Stimulated activated naive CD8-positive, alpha-beta T cell treated with anti-CD3 and anti-CD28 coated beads, Interleukin-15, Interleukin-2, amounts not matched to agents 100 ng/mL and 50 ng/mL, for 24 hours (primary cell): ENCODE measurements around the gene PDK1.

Source experiments
- H3K27ac Mint-ChIP-seq: one replicate; pipeline ENCODE4 v1.8.0; 2021; ENCODE audit warnings: mild to moderate bottlenecking, mixed read lengths
- H3K27me3 Mint-ChIP-seq: one replicate; pipeline ENCODE4 v1.8.0; 2021; ENCODE audit warnings: mixed read lengths
- H3K36me3 Mint-ChIP-seq: one replicate; pipeline ENCODE4 v1.8.0; 2021; ENCODE audit warnings: low read depth, mixed read lengths
- H3K4me1 Mint-ChIP-seq: one replicate; pipeline ENCODE4 v1.8.0; 2021; ENCODE audit warnings: low read depth, mixed read lengths
- H3K4me3 Mint-ChIP-seq: one replicate; pipeline ENCODE4 v1.8.0; 2021; ENCODE audit warnings: mild to moderate bottlenecking, mixed read lengths
- H3K9me3 Mint-ChIP-seq: one replicate; pipeline ENCODE4 v1.8.0; 2021; ENCODE audit warnings: mixed read lengths

Gene PDK1

GRCh38 chr2:172629586-172629985 is 73.7 kb downstream of the PDK1 start:
- no peaks in the 10 kb centered on the region for H3K27me3 Mint-ChIP-seq
- H3K27ac Mint-ChIP-seq: no peak overlapping the region
- no peaks in the 10 kb centered on the region for H3K9me3 Mint-ChIP-seq
- peaks cover 37% of the 10 kb centered on the region for H3K36me3 Mint-ChIP-seq
- no peaks in the 10 kb centered on the region for H3K4me1 Mint-ChIP-seq
- no peak overlapping the region for H3K4me3 Mint-ChIP-seq

DNA sequence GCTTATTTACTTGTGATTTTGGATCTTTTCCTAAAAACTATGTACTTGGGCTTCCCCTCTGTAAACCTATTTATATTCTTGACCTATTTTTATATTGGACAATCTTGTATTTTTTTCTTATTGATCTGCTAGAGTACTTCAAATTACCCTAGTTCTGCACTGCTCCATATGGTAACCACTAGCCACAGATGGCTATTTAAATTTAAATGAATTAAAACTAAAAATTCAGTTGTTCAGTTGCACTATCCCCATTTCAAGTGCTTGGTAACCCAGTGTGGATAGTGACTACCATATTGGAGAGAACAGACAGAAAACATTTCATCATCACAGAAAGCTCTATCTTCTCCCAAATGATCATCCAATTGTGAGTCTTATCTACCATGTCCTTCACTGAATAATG is 74.3 kb downstream of the PDK1 start:
- no peak overlapping the region for H3K4me3 Mint-ChIP-seq
- H3K36me3 Mint-ChIP-seq: peaks cover 36% of the 10 kb centered on the region
- no peaks in the 10 kb centered on the region for H3K9me3 Mint-ChIP-seq
- H3K4me1 Mint-ChIP-seq: no peaks in the 10 kb centered on the region
- H3K27ac Mint-ChIP-seq: no peak overlapping the region
- H3K27me3 Mint-ChIP-seq: no peaks in the 10 kb centered on the region

- H3K4me1 Mint-ChIP-seq: peaks cover 2% of the 10 kb centered on the region
- no peak overlapping the region for H3K4me3 Mint-ChIP-seq
- H3K36me3 Mint-ChIP-seq: peaks cover 11% of the 10 kb centered on the region
- H3K9me3 Mint-ChIP-seq: no peaks in the 10 kb centered on the region
- H3K27ac Mint-ChIP-seq: no peak overlapping the region
- no peaks in the 10 kb centered on the region for H3K27me3 Mint-ChIP-seq
Observed at GRCh38 chr2:172634477-172634876, 78.6 kb downstream of the PDK1 start.

- no peaks in the 10 kb centered on the region for H3K27me3 Mint-ChIP-seq
- peaks cover 12% of the 10 kb centered on the region for H3K4me1 Mint-ChIP-seq
- H3K9me3 Mint-ChIP-seq: no peaks in the 10 kb centered on the region
- H3K4me3 Mint-ChIP-seq: no peak overlapping the region
- peaks cover under 1% of the 10 kb centered on the region for H3K36me3 Mint-ChIP-seq
- H3K27ac Mint-ChIP-seq: no peak overlapping the region
Observed at GRCh38 chr2:172635548-172635947, 79.7 kb downstream of the PDK1 start.

DNA sequence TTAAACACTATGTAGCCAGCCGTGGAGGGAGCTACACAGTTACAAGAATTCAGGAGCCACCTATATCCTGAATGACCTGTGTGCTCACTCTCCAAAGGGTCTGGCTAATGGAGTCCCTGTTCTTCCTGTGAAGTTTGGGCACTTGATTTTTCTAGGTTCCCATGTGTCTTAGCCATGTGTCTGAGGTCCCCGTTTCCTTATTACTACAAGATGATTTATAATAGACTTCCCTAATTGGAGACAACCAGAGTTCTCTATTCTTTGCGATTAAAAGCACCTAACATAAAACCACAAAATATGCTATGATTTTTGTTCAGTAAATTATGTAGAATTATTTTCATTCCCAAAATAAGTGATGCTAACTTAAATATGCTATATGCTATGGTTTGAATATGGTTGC is 83.4 kb downstream of the PDK1 start:
- no peak overlapping the region for H3K27ac Mint-ChIP-seq
- no peak overlapping the region for H3K4me3 Mint-ChIP-seq
- H3K4me1 Mint-ChIP-seq: peaks cover 30% of the 10 kb centered on the region
- no peaks in the 10 kb centered on the region for H3K36me3 Mint-ChIP-seq
- H3K9me3 Mint-ChIP-seq: peaks cover 4% of the 10 kb centered on the region
- H3K27me3 Mint-ChIP-seq: no peaks in the 10 kb centered on the region

DNA sequence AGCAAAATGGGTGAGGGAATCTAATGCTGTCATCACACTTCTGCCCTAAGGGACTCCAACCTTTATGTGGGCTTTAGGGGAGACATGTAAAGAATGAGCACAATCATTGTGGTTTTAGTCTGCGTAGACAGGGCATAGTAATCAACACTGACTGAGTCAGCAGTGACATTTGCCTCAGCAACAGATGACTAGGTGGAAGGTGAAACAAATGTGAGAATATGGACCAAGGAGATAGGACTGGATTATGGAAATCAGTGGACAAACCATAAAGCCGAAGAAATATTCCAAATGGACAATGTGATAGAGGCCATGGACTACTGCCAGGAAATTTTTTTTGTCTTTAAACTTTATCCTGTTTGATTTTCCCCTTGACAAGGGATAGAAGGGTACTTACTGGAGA is 83.9 kb downstream of the PDK1 start:
- peak overlapping the region; percentile 1 for H3K27ac Mint-ChIP-seq
- H3K36me3 Mint-ChIP-seq: no peaks in the 10 kb centered on the region
- peaks cover 4% of the 10 kb centered on the region for H3K9me3 Mint-ChIP-seq
- H3K27me3 Mint-ChIP-seq: no peaks in the 10 kb centered on the region
- H3K4me1 Mint-ChIP-seq: peaks cover 30% of the 10 kb centered on the region
- H3K4me3 Mint-ChIP-seq: no peak overlapping the region

DNA sequence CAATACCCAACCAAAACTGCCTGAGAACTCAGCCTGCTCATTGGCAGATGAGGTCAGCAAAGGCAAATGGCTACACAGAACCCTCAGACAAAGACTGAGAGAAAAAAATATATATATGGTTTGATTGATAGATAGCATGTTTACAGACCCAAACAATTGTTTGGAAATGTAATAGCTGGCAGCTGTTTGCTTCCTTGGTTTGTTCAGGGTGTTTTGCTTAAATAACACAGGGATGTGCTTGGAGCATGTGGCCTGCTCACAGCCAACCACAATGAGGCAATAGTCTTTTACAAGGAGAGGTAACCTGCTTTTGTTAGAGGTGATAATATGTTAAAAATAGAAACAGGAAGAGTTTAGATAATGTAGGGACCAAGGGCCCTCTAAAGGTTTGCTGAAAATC is 84.5 kb downstream of the PDK1 start:
- H3K4me3 Mint-ChIP-seq: no peak overlapping the region
- H3K36me3 Mint-ChIP-seq: no peaks in the 10 kb centered on the region
- H3K27me3 Mint-ChIP-seq: no peaks in the 10 kb centered on the region
- H3K4me1 Mint-ChIP-seq: peaks cover 30% of the 10 kb centered on the region
- H3K27ac Mint-ChIP-seq: no peak overlapping the region
- H3K9me3 Mint-ChIP-seq: peaks cover 4% of the 10 kb centered on the region

GRCh38 chr2:172642301-172643020 is 86.6 kb downstream of the PDK1 start:
- no peaks in the 10 kb centered on the region for H3K36me3 Mint-ChIP-seq
- H3K4me3 Mint-ChIP-seq: no peak overlapping the region
- no peak overlapping the region for H3K27ac Mint-ChIP-seq
- peaks cover 4% of the 10 kb centered on the region for H3K9me3 Mint-ChIP-seq
- H3K4me1 Mint-ChIP-seq: peaks cover 30% of the 10 kb centered on the region
- peaks cover 4% of the 10 kb centered on the region for H3K27me3 Mint-ChIP-seq

DNA sequence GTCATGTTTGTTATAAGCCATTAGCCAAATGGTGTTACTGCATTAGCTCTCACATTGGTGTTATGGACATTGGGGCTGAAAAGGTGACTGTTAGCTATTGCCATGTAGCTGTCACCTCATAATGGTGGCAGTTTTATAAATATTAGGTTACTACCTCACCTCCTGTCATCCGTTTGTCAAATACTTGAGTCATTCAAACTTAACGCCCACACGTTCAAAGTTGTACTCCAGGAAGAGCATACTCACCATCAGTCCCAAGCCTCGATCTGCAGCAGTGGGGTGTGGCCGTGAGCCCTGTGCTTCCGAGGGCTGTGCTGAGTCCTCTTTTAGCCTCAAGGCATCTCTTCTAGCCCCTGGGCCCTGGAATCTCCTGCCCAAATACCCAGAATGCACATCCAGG is 87.3 kb downstream of the PDK1 start:
- peaks cover 4% of the 10 kb centered on the region for H3K9me3 Mint-ChIP-seq

DNA sequence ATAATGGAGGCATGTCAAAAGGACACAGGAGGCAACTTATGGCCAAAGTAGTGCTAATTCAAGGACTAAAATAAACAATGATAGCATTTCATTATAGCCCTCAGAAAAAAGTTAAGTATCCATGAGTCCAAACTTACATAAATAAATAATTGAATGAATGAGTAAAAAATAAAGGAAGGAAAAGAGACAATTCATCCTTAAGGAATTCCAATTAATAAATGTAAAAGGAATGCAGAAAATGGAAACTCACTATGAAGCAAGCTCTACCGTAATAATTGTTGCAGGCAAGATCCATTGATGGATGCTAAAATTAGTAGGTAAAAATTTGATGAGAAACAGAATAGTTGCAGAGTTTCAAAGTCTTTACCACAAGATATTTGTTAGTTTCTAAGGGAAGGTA is 91.5 kb downstream of the PDK1 start:
- peaks cover 13% of the 10 kb centered on the region for H3K4me1 Mint-ChIP-seq
- peaks cover 11% of the 10 kb centered on the region for H3K9me3 Mint-ChIP-seq
- H3K27me3 Mint-ChIP-seq: peaks cover 16% of the 10 kb centered on the region
- no peak overlapping the region for H3K4me3 Mint-ChIP-seq
- H3K36me3 Mint-ChIP-seq: peaks cover 3% of the 10 kb centered on the region
- no peak overlapping the region for H3K27ac Mint-ChIP-seq

More for the DNA sequence above, 87.3 kb downstream of the PDK1 start:
- Mint-ChIP-seq H3K27ac (no peak overlapping the region), H3K36me3 (peaks cover 3% of the 10 kb centered on the region), H3K4me3 (no peak overlapping the region), H3K27me3 (peaks cover 9% of the 10 kb centered on the region), H3K4me1 (peaks cover 30% of the 10 kb centered on the region)

DNA sequence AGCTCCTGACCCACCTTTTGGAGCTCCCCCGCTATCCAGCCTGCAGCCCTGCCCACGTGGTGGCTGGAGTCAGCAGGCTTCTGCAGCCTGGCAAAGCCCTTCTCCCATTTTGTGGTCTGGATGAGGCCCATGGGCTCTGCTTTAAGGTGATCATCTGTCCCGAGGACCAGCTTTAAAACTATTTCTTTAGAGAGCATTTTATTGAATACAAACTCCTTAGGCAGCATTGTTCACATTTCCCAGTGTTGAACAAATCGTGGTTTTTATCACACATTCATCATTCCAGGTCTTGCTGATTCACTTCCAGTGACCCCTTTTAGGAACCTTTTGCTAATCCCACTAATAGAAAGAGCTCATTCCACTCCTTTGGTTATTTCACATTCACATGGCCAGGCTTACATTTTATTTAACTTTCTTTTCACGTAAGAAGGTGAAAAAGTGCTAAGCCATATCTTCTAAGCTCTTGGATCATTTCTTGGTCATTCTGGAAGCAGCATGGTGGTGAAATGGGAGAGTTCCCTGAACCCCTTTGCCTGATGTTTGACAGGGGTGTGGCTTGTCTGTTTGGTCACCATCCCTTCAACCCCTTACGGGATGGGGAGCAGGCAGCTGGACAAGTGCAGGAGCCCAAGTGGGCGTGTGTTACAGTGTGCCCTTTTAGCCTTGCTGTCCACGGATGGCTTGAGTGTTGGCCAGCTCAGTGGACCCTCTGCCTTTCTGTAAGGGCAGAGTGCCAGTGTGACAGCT is 99.4 kb downstream of the PDK1 start:
- Mint-ChIP-seq H3K27ac (no peak overlapping the region), H3K27me3 (peaks cover 6% of the 10 kb centered on the region), H3K4me3 (no peak overlapping the region), H3K9me3 (peaks cover 20% of the 10 kb centered on the region), H3K36me3 (no peaks in the 10 kb centered on the region), H3K4me1 (peaks cover 14% of the 10 kb centered on the region)

DNA sequence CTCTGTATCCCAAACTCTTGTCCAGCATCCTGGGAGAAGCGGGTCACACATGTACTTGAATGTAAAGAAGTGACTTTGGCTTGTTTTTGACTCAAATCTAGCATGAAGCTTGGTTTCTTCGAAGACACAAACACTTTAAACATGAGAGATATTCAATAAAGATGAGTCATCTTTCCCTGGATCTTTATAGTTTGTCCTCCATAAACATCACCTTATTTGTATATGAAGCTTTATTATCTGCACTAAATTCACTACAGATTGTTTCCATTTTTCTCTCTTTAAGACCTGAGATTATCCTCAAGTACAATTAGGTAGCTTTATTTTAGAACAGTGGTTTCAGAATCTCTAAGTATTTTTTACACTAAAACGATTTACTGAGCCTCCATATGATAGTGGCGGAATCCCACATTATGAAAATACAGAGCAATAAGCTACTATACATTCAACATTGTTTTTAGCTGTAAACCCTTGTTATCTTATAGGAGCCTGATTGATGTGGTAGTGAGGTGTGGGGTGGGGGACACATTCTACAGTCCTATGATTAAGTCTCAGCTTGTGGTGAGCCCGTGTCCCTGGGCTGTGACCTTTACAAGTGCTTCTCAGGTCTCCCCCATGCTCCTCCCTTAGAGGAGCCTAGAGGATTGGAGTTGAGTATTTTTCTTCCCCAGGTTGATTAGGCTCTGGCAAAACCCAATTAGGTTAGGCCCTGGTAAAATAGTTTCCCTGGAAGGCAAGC is 100.1 kb downstream of the PDK1 start:
- H3K4me3 Mint-ChIP-seq: no peak overlapping the region
- peaks cover 17% of the 10 kb centered on the region for H3K9me3 Mint-ChIP-seq
- H3K27me3 Mint-ChIP-seq: peaks cover 3% of the 10 kb centered on the region
- peaks cover 14% of the 10 kb centered on the region for H3K4me1 Mint-ChIP-seq
- no peak overlapping the region for H3K27ac Mint-ChIP-seq
- no peaks in the 10 kb centered on the region for H3K36me3 Mint-ChIP-seq
